ENCODE results near the gene UBR7. TPM values are rescaled to one million over a fixed set of nuclear protein-coding genes. Genes with fewer than 3 reads are reported as not detected.

Gene UBR7
- total RNA-seq, 1 experiment from 2014 or later = 61.3 TPM

GRCh38 chr14:93266127-93266526, 59.1 kb downstream of the UBR7 start:
- POLR2A ChIA-PET (ENCODE audit: unreplicated experiment) = no interaction called here
- no peaks in the 10 kb centered on the region for H3K9me3 ChIP-seq (ENCODE audit: low read length)
- no peak overlapping the region for H3K27ac ChIP-seq (ENCODE audit: low read length)

GRCh38 chr14:93267149-93267711, 60.2 kb downstream of the UBR7 start:
- no peaks in the 10 kb centered on the region for H3K9me2 ChIP-seq (replicated peaks; ENCODE audit: low read length)
- H3K4me3 ChIP-seq (ENCODE audit: low read length) = no peak overlapping the region
- no peak overlapping the region for H2AFZ ChIP-seq (ENCODE audit: low read length)
- DNase-seq (no peak), ATAC-seq (peak; percentile 10; the same call in 1 of the 2 replicates)
- peaks cover 59% of the 10 kb centered on the region for H3K79me2 ChIP-seq (ENCODE audit: low read length)
- TF ChIP-seq EZH2 (IDR thresholded peaks at IDR 0.05; ENCODE audit: low read length, unreplicated experiment) = no peak
- intact Hi-C loops (cut with micrococcal nuclease) = no loop called here
- H3K27me3 ChIP-seq (ENCODE audit: low read length) = no peaks in the 10 kb centered on the region
- H3K4me2 ChIP-seq (ENCODE audit: low read length) = no peak overlapping the region
- H3F3A ChIP-seq (ENCODE audit: low read length, unreplicated experiment) = peaks cover 11% of the 10 kb centered on the region
- no TSS peak for BruUV-seq (replicated peaks)
- POLR2A ChIA-PET (ENCODE audit: unreplicated experiment) = interaction anchor here (0.6 kb wide), 1 partner anchor 27 kb away, joined by 4 read pairs; no protein-coding TSS in a partner anchor
- H3K27ac ChIP-seq (ENCODE audit: low read length) = no peak overlapping the region
- H4K20me1 ChIP-seq (ENCODE audit: low read length) = no peaks in the 10 kb centered on the region
- H3K9me3 ChIP-seq (ENCODE audit: low read length) = no peaks in the 10 kb centered on the region
- H3K36me3 ChIP-seq (ENCODE audit: low read depth, low read length) = peaks cover 13% of the 10 kb centered on the region
- CTCF ChIA-PET = no interaction called here
- no peak overlapping the region for H3K9ac ChIP-seq (ENCODE audit: low read length)
- H3K4me1 ChIP-seq (ENCODE audit: insufficient read depth, low read length) = peaks cover 32% of the 10 kb centered on the region

More at GRCh38 chr14:93266127-93266526, 59.1 kb downstream of the UBR7 start:
- no TSS peak for BruUV-seq (replicated peaks)
- H4K20me1 ChIP-seq (ENCODE audit: low read length) = no peaks in the 10 kb centered on the region
- CTCF ChIA-PET = no interaction called here
- ATAC-seq (no peak), DNase-seq (no peak)
- intact Hi-C loops (cut with micrococcal nuclease) = no loop called here
- no peak overlapping the region for H2AFZ ChIP-seq (ENCODE audit: low read length)
- H3K4me2 ChIP-seq (ENCODE audit: low read length) = no peak overlapping the region
- no peak overlapping the region for H3K4me3 ChIP-seq (ENCODE audit: low read length)
- no peak overlapping the region for H3K9ac ChIP-seq (ENCODE audit: low read length)
- H3K27me3 ChIP-seq (ENCODE audit: low read length) = no peaks in the 10 kb centered on the region
- peaks cover 33% of the 10 kb centered on the region for H3K4me1 ChIP-seq (ENCODE audit: insufficient read depth, low read length)
- H3K79me2 ChIP-seq (ENCODE audit: low read length) = peaks cover 66% of the 10 kb centered on the region
- H3K36me3 ChIP-seq (ENCODE audit: low read depth, low read length) = peaks cover 17% of the 10 kb centered on the region
- no peak for TF ChIP-seq EZH2phosphoT487 (IDR thresholded peaks at IDR 0.05; ENCODE audit: borderline replicate concordance, low read length)
- H3F3A ChIP-seq (ENCODE audit: low read length, unreplicated experiment) = peaks cover 11% of the 10 kb centered on the region
- H3K9me2 ChIP-seq (replicated peaks; ENCODE audit: low read length) = no peaks in the 10 kb centered on the region

- H3K27ac ChIP-seq (ENCODE audit: low read length) = no peak overlapping the region
- H4K20me1 ChIP-seq (ENCODE audit: low read length) = no peaks in the 10 kb centered on the region
- ATAC-seq = no peak
- ChIA-PET CTCF (no interaction called here), POLR2A (ENCODE audit: unreplicated experiment) (no interaction called here)
- DNase-seq = no peak
- no peak overlapping the region for H3K4me2 ChIP-seq (ENCODE audit: low read length)
- no peaks in the 10 kb centered on the region for H3K27me3 ChIP-seq (ENCODE audit: low read length)
- no peaks in the 10 kb centered on the region for H3F3A ChIP-seq (ENCODE audit: low read length, unreplicated experiment)
- peaks cover 5% of the 10 kb centered on the region; the same call in 1 of the 2 replicates for H3K36me3 ChIP-seq (ENCODE audit: low read depth, low read length)
- peaks cover 20% of the 10 kb centered on the region for H3K4me1 ChIP-seq (ENCODE audit: insufficient read depth, low read length)
- H3K4me3 ChIP-seq (ENCODE audit: low read length) = no peak overlapping the region
- H3K79me2 ChIP-seq (ENCODE audit: low read length) = peaks cover 61% of the 10 kb centered on the region
- H3K9ac ChIP-seq (ENCODE audit: low read length) = no peak overlapping the region
- H3K9me2 ChIP-seq (replicated peaks; ENCODE audit: low read length) = no peaks in the 10 kb centered on the region
- H3K9me3 ChIP-seq (ENCODE audit: low read length) = no peaks in the 10 kb centered on the region
- intact Hi-C loops (cut with micrococcal nuclease) = no loop called here
- no peak for TF ChIP-seq CTCF (conservative IDR thresholded peaks at IDR 0.05; ENCODE audit: low read depth, low read length)
- no TSS peak for BruUV-seq (replicated peaks)
- H2AFZ ChIP-seq (ENCODE audit: low read length) = no peak overlapping the region
Observed at GRCh38 chr14:93268406-93268805, 61.4 kb downstream of the UBR7 start.

All from PC-3 (cell line).